Thoracic aorta (tissue), 2 donors: ENCODE measurements around the gene INPP5D. TPM values are rescaled to one million over a fixed set of nuclear protein-coding genes. Genes with fewer than 3 reads are reported as not detected.

ENCODE experiments used
- ATAC-seq: fragments of 150-250 bp; one replicate; pipeline ENCODE4 v1.8.0; 2017; ENCODE audit warnings: low read depth; ENCODE audit not compliant: insufficient number of reproducible peaks, low FRiP score
- DNase-seq: peaks from one replicate; pipeline ENCODE4 v3.0.0-alpha.2; 2020; ENCODE audit warnings: low spot score
- H3K27ac ChIP-seq, 2 donors: fragments of 200-600 bp; sonication (generic); 1 replicate in 1 of 2; 2 replicates in 1 of 2; pipeline ENCODE4 v1.5.1; 2016; ENCODE audit warnings: mild to moderate bottlenecking in 2 of 2, moderate library complexity in 2 of 2
- H3K27me3 ChIP-seq: fragments of 200-600 bp; sonication (generic); replicated peaks from 2 replicates; pipeline ENCODE4 v1.6.0; 2016; ENCODE audit warnings: mild to moderate bottlenecking; ENCODE audit not compliant: insufficient read depth
- H3K36me3 ChIP-seq: fragments of 200-600 bp; sonication (generic); one replicate; pipeline ENCODE4 v1.5.1; 2016
- H3K4me1 ChIP-seq, 2 donors: fragments of 200-600 bp; sonication (generic); 1 replicate in 1 of 2; 2 replicates in 1 of 2; pipeline versions ENCODE4 v1.5.1 to v1.6.0; 2016; ENCODE audit warnings: low read depth in 2 of 2, mild to moderate bottlenecking in 1 of 2; ENCODE audit not compliant: control insufficient read depth in 1 of 2
- H3K4me3 ChIP-seq: fragments of 200-600 bp; sonication (generic); 2 replicates; pipeline ENCODE4 v1.5.1; 2016; ENCODE audit warnings: mild to moderate bottlenecking
- H3K9me3 ChIP-seq: fragments of 200-600 bp; sonication (generic); 2 replicates; pipeline ENCODE4 v1.5.1; 2016
- total RNA-seq, 2 donors: library from RNA; depleted of rRNA; stranded (reverse); fragments of >200 nt; gene quantifications; one replicate each; pipeline versions ENCODE4 v1.1.0 to v1.2.3, GENCODE V29; 2016
- TF ChIP-seq, protein P1 (sequence below): fragments of 200-600 bp; sonication (generic); IDR thresholded peaks from one replicate; pipeline ENCODE4 v1.5.1; 2019; ENCODE audit warnings: antibody characterized with exemption

The INPP5D gene
- total RNA-seq, 2 donors from 2014 or later, result 24.2 to 49.7 TPM

DNA sequence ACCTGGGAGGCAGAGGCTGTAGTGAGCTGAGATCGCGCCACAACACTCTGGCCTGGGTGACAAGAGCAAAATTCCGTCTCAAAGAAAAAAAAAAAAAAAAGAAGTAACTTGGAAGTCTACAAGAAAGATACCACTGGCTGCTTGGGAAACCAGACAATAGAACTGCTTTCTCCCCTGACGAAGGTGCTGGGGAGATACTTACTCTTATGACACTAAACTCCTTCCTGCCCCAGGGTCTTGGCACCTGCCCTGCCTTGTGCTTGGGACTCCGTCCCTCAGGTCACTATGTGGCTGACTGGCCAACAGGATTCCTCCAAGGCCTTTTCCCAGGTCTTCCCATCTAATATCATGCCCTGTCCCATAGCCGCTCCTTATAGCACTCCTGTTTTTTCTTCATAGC, 30.7 kb downstream of the INPP5D start:
- Histone ChIP-seq H3K36me3 (no peaks in the 10 kb centered on the region), H3K4me1 (peaks cover 0 to 8% of the 10 kb centered on the region in 2 donors), H3K27me3 (no peaks in the 10 kb centered on the region), H3K4me3 (no peak overlapping the region), H3K27ac (no peak overlapping the region), H3K9me3 (no peaks in the 10 kb centered on the region)
- DNase-seq (no peak), ATAC-seq (no peak)
- TF ChIP-seq, protein P1, sequence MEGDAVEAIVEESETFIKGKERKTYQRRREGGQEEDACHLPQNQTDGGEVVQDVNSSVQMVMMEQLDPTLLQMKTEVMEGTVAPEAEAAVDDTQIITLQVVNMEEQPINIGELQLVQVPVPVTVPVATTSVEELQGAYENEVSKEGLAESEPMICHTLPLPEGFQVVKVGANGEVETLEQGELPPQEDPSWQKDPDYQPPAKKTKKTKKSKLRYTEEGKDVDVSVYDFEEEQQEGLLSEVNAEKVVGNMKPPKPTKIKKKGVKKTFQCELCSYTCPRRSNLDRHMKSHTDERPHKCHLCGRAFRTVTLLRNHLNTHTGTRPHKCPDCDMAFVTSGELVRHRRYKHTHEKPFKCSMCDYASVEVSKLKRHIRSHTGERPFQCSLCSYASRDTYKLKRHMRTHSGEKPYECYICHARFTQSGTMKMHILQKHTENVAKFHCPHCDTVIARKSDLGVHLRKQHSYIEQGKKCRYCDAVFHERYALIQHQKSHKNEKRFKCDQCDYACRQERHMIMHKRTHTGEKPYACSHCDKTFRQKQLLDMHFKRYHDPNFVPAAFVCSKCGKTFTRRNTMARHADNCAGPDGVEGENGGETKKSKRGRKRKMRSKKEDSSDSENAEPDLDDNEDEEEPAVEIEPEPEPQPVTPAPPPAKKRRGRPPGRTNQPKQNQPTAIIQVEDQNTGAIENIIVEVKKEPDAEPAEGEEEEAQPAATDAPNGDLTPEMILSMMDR, result no peak

DNA sequence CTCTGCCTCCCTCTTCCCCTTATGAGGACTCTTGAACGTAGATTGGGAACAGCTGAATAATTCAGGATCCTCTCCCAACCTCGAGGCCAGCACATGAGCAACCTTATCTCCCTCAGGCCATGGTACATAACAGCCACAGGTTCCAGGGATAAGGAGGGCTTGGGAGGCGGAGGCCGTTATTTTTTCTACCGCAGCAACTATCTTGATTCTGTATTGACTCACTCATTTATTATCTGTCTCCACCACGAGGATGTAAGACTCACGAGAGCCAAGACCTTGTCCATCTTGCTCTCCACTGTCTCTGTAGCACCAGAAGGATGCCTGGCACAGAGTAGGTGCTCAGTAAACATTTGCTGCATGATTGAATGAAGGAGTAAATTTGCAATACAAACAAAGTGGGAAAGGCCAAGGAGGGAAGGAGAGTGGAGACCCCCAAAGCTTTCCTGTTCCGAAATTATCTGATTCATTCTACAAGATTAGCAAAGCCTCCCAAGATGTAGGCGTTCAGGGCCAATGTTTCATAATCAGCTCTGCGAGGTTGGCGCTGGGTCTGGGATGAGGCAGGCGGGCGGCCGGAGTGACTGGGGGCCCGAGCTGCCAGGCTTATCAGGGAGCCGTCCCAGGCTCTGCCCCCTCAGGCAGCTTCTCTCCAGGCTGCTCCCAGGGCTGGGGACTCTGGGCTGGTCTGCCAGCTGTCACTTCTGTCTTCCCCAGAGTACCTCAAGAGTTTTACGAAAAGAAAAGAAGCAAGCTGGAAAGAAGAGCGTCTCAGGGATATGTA, 31.6 kb downstream of the INPP5D start:
- ATAC-seq (no peak), DNase-seq (no peak)
- Histone ChIP-seq H3K9me3 (no peaks in the 10 kb centered on the region), H3K4me1 (peaks cover 0 to 2% of the 10 kb centered on the region in 2 donors), H3K27ac (no peak overlapping the region), H3K4me3 (no peak overlapping the region), H3K27me3 (no peaks in the 10 kb centered on the region), H3K36me3 (no peaks in the 10 kb centered on the region)
- TF ChIP-seq, protein P1, result no peak

DNA sequence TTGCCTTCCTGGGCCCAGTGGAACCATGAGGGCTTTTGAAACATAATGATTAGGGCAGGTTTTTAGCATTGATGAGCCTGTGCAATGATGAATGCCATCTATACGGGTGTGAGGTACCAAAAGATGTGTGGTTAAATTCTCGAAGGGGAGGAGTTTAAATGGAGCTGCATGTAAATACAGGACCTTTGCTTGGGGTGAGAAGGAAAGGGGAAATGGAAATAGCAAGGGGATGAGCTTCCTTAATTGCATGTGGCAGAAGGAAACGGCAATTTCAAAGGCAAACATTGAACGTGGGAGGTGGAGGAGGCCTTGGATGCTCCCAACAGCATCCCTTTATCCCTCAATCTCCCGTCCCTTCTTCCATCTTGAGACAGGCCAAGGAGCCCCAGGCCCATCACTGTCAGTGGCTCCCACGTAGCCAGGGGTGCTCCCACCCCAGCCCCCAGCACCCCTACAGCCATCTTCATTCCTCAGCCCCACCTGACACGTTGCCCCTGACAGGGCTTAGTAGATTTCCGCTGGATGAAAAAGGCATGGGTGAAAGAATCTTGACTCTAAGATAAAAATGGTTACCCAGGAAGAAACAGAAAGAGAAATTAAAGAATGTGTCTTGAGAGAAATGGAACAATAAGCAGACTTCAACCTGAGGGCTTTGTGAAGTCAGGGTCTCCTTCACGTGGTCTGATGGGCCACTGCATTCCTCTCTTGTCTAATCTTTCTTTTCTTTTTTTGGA, 32.5 kb downstream of the INPP5D start:
- H3K27me3 ChIP-seq, result no peaks in the 10 kb centered on the region
- no peak for DNase-seq
- no peaks in the 10 kb centered on the region for H3K9me3 ChIP-seq
- H3K36me3 ChIP-seq, result no peaks in the 10 kb centered on the region
- no peak overlapping the region for H3K27ac ChIP-seq
- TF ChIP-seq, protein P1, result no peak
- no peak for ATAC-seq
- H3K4me3 ChIP-seq, result no peak overlapping the region
- H3K4me1 ChIP-seq, result no peaks in the 10 kb centered on the region

DNA sequence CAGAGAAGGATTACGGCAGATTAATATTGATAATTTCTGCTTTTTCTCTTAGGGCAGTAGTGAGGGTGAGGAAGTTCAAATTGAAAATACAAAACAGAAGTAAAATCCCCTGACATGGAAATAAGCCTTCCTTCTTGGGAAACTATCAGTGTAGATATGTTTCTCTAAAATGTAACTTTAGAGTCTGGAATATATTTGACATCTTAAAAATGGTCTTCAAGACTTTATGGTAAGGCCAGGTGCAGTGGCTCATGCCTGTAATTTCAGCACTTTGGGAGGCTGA, 33.0 kb downstream of the INPP5D start:
- H3K27ac ChIP-seq, result no peak overlapping the region
- H3K4me1 ChIP-seq, result no peaks in the 10 kb centered on the region
- ATAC-seq (no peak), DNase-seq (no peak)
- no peaks in the 10 kb centered on the region for H3K27me3 ChIP-seq
- H3K36me3 ChIP-seq, result no peaks in the 10 kb centered on the region
- H3K9me3 ChIP-seq, result no peaks in the 10 kb centered on the region
- no peak overlapping the region for H3K4me3 ChIP-seq
- TF ChIP-seq, protein P1, result no peak

DNA sequence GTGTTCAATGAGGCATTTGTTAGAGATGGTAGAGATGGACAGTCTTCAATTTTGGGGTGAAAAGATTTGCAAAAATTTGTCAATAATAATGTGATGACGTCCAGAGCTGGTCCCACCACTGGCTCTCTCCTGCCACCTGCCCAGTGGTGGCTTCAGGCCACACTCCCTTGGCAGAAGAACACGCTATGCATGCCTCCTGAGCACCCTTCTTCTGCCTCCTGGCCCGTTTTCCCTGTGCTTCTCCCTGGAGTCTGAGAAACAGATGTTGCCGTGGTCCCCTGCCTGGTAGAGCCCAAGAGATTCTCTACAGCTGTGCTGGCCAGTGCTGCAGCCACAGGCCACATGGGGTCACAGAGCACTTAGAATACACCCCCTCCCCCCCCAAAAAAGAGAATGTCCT, 33.6 kb downstream of the INPP5D start:
- no peak for ATAC-seq
- Histone ChIP-seq H3K4me3 (no peak overlapping the region), H3K36me3 (no peaks in the 10 kb centered on the region), H3K9me3 (no peaks in the 10 kb centered on the region), H3K4me1 (no peaks in the 10 kb centered on the region), H3K27me3 (no peaks in the 10 kb centered on the region), H3K27ac (no peak overlapping the region)
- no peak for DNase-seq
- TF ChIP-seq, protein P1, result no peak
